ENCODE data around the gene RNH1.

The RNH1 gene

GRCh38 chr11:529728-530411 lies 22.8 kb upstream of the RNH1 start:
- no peak overlapping the region for H3K4me3 ChIP-seq (ENCODE audit: control insufficient read depth, low read depth, low read length)
- no peak for DNase-seq (ENCODE audit: low read depth)

GRCh38 chr11:528815-529727 lies 22.0 kb upstream of the RNH1 start:
- no peak for DNase-seq (ENCODE audit: low read depth)

More at GRCh38 chr11:529728-530411, 22.8 kb upstream of the RNH1 start:
- TF ChIP-seq CTCF (IDR thresholded peaks at IDR 0.05; ENCODE audit: control insufficient read depth, insufficient read depth, low read depth, low read length, missing control alignments) = no peak

GRCh38 chr11:528166-528814 lies 21.2 kb upstream of the RNH1 start:
- no peak for DNase-seq (ENCODE audit: low read depth)
- H3K4me3 ChIP-seq (ENCODE audit: control insufficient read depth, low read depth, low read length) = no peak overlapping the region
- TF ChIP-seq CTCF (IDR thresholded peaks at IDR 0.05; ENCODE audit: control insufficient read depth, insufficient read depth, low read depth, low read length, missing control alignments) = no peak

More at GRCh38 chr11:528815-529727, 22.0 kb upstream of the RNH1 start:
- H3K4me3 ChIP-seq (ENCODE audit: control insufficient read depth, low read depth, low read length) = no peak overlapping the region
- no peak for TF ChIP-seq CTCF (IDR thresholded peaks at IDR 0.05; ENCODE audit: control insufficient read depth, insufficient read depth, low read depth, low read length, missing control alignments)

GRCh38 chr11:526192-526591 lies 19.1 kb upstream of the RNH1 start:
- no peak for DNase-seq (ENCODE audit: low read depth)
- H3K4me3 ChIP-seq (ENCODE audit: control insufficient read depth, low read depth, low read length) = no peak overlapping the region
- no peak for TF ChIP-seq CTCF (IDR thresholded peaks at IDR 0.05; ENCODE audit: control insufficient read depth, insufficient read depth, low read depth, low read length, missing control alignments)

GRCh38 chr11:521177-521688 lies 14.2 kb upstream of the RNH1 start:
- no peak for DNase-seq (ENCODE audit: low read depth)
- no peak overlapping the region for H3K4me3 ChIP-seq (ENCODE audit: control insufficient read depth, low read depth, low read length)
- TF ChIP-seq CTCF (IDR thresholded peaks at IDR 0.05; ENCODE audit: control insufficient read depth, insufficient read depth, low read depth, low read length, missing control alignments) = no peak

GRCh38 chr11:520428-521176 lies 13.6 kb upstream of the RNH1 start:
- TF ChIP-seq CTCF (IDR thresholded peaks at IDR 0.05; ENCODE audit: control insufficient read depth, insufficient read depth, low read depth, low read length, missing control alignments) = no peak
- H3K4me3 ChIP-seq (ENCODE audit: control insufficient read depth, low read depth, low read length) = no peak overlapping the region
- no peak for DNase-seq (ENCODE audit: low read depth)
